Neuronal stem cell (in vitro differentiated cells): ENCODE results near the gene TRPM3.

ENCODE experiments used
- DNase-seq: peaks from one replicate; pipeline ENCODE4 v3.0.0-alpha.2; 2013; ENCODE audit warnings: low spot score
- H2AFZ ChIP-seq: one replicate; pipeline ENCODE4 v1.6.1; 2013; ENCODE audit warnings: mild to moderate bottlenecking, low read length, inconsistent platforms
- H2AK5ac ChIP-seq: 2 replicates; pipeline ENCODE4 v1.6.1; 2013; ENCODE audit warnings: low read depth, mild to moderate bottlenecking, inconsistent platforms, low read length, moderate library complexity, mixed read lengths
- H2BK120ac ChIP-seq: 2 replicates; pipeline ENCODE4 v1.6.1; 2013; ENCODE audit warnings: low read depth, mild to moderate bottlenecking, inconsistent platforms, low read length, moderate library complexity, mixed read lengths
- H2BK12ac ChIP-seq: one replicate; pipeline ENCODE4 v1.6.1; 2013; ENCODE audit warnings: low read length, inconsistent platforms
- H2BK15ac ChIP-seq: 2 replicates; pipeline ENCODE4 v1.6.1; 2013; ENCODE audit warnings: mild to moderate bottlenecking, low read length, inconsistent platforms, mixed read lengths
- H2BK5ac ChIP-seq: one replicate; pipeline ENCODE4 v1.6.1; 2013; ENCODE audit warnings: inconsistent platforms, mild to moderate bottlenecking, low read length, moderate library complexity
- H3K14ac ChIP-seq: one replicate; pipeline ENCODE4 v1.6.1; 2013; ENCODE audit warnings: low read length, inconsistent platforms
- H3K18ac ChIP-seq: 2 replicates; pipeline ENCODE4 v1.6.1; 2013; ENCODE audit warnings: low read length, inconsistent platforms
- H3K23ac ChIP-seq: 2 replicates; pipeline ENCODE4 v1.6.1; 2013; ENCODE audit warnings: low read depth, mild to moderate bottlenecking, mixed read lengths, low read length, inconsistent platforms; ENCODE audit not compliant: poor library complexity
- H3K27ac ChIP-seq: replicated peaks from 3 replicates; pipeline ENCODE4 v1.5.1; 2013; ENCODE audit warnings: low read length, inconsistent platforms
- H3K27me3 ChIP-seq, 3 experiments: 2 replicates each; pipeline ENCODE4 v1.6.1; 2013; ENCODE audit warnings: low read length in 3 of 3, mild to moderate bottlenecking in 2 of 3, inconsistent platforms in 1 of 3, low read depth in 1 of 3, mixed read lengths in 1 of 3, moderate library complexity in 1 of 3; ENCODE audit not compliant: control insufficient read depth in 3 of 3, insufficient read depth in 3 of 3
- H3K36me3 ChIP-seq, 2 donors: replicated peaks in 1 of 2; 2 replicates each; pipeline ENCODE4 v1.6.1; 2013; ENCODE audit warnings: low read length in 2 of 2; ENCODE audit not compliant: control insufficient read depth in 2 of 2, insufficient read depth in 2 of 2
- H3K4ac ChIP-seq: 2 replicates; pipeline ENCODE4 v1.6.1; 2013; ENCODE audit warnings: inconsistent platforms, mild to moderate bottlenecking, low read length, moderate library complexity
- H3K4me1 ChIP-seq, 2 donors: 1 replicate in 1 of 2; 2 replicates in 1 of 2; pipeline ENCODE4 v1.6.1; 2013; ENCODE audit warnings: low read length in 2 of 2, low read depth in 1 of 2; ENCODE audit not compliant: control insufficient read depth in 2 of 2, insufficient read depth in 1 of 2
- H3K4me2 ChIP-seq: one replicate; pipeline ENCODE4 v1.6.1; 2013; ENCODE audit warnings: mild to moderate bottlenecking, low read length, inconsistent platforms; ENCODE audit not compliant: insufficient read depth, poor library complexity, severe bottlenecking
- H3K4me3 ChIP-seq, 2 donors: 2 replicates each; pipeline ENCODE4 v1.5.1; 2013; ENCODE audit warnings: low read length in 2 of 2, mild to moderate bottlenecking in 2 of 2, inconsistent platforms in 1 of 2, moderate library complexity in 1 of 2
- H3K79me1 ChIP-seq: one replicate; pipeline ENCODE4 v1.6.1; 2013; ENCODE audit warnings: low read depth, mild to moderate bottlenecking, inconsistent platforms, low read length, moderate library complexity
- H3K9ac ChIP-seq: one replicate; pipeline ENCODE4 v1.6.1; 2013; ENCODE audit warnings: mild to moderate bottlenecking, low read depth, low read length, inconsistent platforms; ENCODE audit not compliant: poor library complexity
- H3K9me3 ChIP-seq, 2 donors: replicated peaks in 1 of 2; 2 replicates each; pipeline versions ENCODE3 to v1.6.1; 2013; ENCODE audit warnings: low read length in 2 of 2, mild to moderate bottlenecking in 2 of 2, inconsistent platforms in 1 of 2, low read depth in 1 of 2, mixed read lengths in 1 of 2, moderate library complexity in 1 of 2; ENCODE audit not compliant: control insufficient read depth in 2 of 2, insufficient read depth in 1 of 2
- H4K8ac ChIP-seq: one replicate; pipeline ENCODE4 v1.6.1; 2013; ENCODE audit warnings: low read depth, mild to moderate bottlenecking, inconsistent platforms, low read length, moderate library complexity
- H4K91ac ChIP-seq: one replicate; pipeline ENCODE4 v1.6.1; 2013; ENCODE audit warnings: low read length, low read depth, mild to moderate bottlenecking, inconsistent platforms; ENCODE audit not compliant: poor library complexity
- WGBS, 2 donors: extraction: QIAGEN DNeasy Blood & Tissue Kit; methylation state at CpG; one replicate each; pipeline ENCODE4 v1.1.7; 2013; ENCODE audit warnings: missing lambda C conversion rate in 2 of 2, mixed read lengths in 1 of 2; ENCODE audit not compliant: insufficient read length in 2 of 2, insufficient replicate concordance in 1 of 2; ENCODE audit errors: extremely low coverage in 2 of 2; 5-methylcytosine and 5-hydroxymethylcytosine counted together

TRPM3 gene

DNA sequence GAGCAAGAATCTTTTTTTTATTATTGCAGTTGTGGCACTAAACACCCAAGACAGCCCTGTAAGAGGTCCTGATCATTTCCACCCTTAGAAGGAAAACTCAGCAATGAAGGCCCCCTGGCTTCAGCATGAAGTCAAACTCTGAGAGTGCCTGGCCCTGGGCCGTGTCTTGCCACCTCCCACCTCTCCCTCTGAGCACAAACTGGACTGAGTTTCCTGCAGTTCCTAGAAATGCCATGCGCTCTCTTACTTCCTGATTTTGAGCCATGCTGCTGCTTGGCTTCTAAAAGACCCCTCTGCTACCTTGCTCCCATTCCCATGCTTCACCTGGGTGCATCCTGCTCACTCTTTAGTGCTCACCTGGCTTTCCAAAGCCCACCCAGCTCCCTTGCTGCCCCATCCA, 566.5 kb downstream of the TRPM3 start:
- no peak overlapping the region for H3K23ac ChIP-seq
- no peak overlapping the region for H4K91ac ChIP-seq
- H3K14ac ChIP-seq, result no peak overlapping the region
- no peaks in the 10 kb centered on the region for H3K27me3 ChIP-seq
- no CpG with 5 or more reads among the region's 2 CpGs for WGBS, 2 donors
- H3K4ac ChIP-seq, result no peak overlapping the region
- H3K4me1 ChIP-seq, result peaks cover 6 to 12% of the 10 kb centered on the region in 2 donors
- H3K4me3 ChIP-seq, result no peak overlapping the region
- H3K36me3 ChIP-seq, result peaks cover 4 to 18% of the 10 kb centered on the region in 2 donors
- H2BK5ac ChIP-seq, result no peak overlapping the region
- no peak overlapping the region for H2BK15ac ChIP-seq
- H3K9me3 ChIP-seq, result peaks cover 0 to 4% of the 10 kb centered on the region in 2 donors
- H3K9ac ChIP-seq, result no peak overlapping the region
- no peaks in the 10 kb centered on the region for H3K79me1 ChIP-seq
- H3K4me2 ChIP-seq, result no peak overlapping the region
- no peak overlapping the region for H3K27ac ChIP-seq
- DNase-seq, result no peak
- H2AK5ac ChIP-seq, result no peak overlapping the region
- H2AFZ ChIP-seq, result no peak overlapping the region
- no peak overlapping the region for H2BK120ac ChIP-seq
- peak overlapping the region; percentile 10 for H2BK12ac ChIP-seq
- H3K18ac ChIP-seq, result no peak overlapping the region
- no peak overlapping the region for H4K8ac ChIP-seq

- Histone ChIP-seq H3K27me3 (no peaks in the 10 kb centered on the region), H3K4ac (no peak overlapping the region), H3K18ac (no peak overlapping the region), H3K9me3 (peaks cover 0 to 4% of the 10 kb centered on the region in 2 donors), H2BK12ac (no peak overlapping the region), H3K4me1 (peaks cover 6 to 12% of the 10 kb centered on the region in 2 donors), H3K36me3 (peaks cover 4 to 26% of the 10 kb centered on the region in 2 donors), H3K23ac (no peak overlapping the region), H3K9ac (no peak overlapping the region), H2BK15ac (no peak overlapping the region), H4K91ac (no peak overlapping the region), H3K27ac (peak overlapping the region; percentile 66), H4K8ac (no peak overlapping the region), H3K14ac (no peak overlapping the region), H2BK5ac (no peak overlapping the region), H2BK120ac (no peak overlapping the region), H2AFZ (peak overlapping the region; percentile 66), H3K4me2 (no peak overlapping the region), H3K79me1 (no peaks in the 10 kb centered on the region), H3K4me3 (no peak overlapping the region), H2AK5ac (no peak overlapping the region)
- no CpG with 5 or more reads among the region's 12 CpGs for WGBS, 2 donors
- DNase-seq, result peak; percentile 17
These were observed 567.4 kb downstream of the TRPM3 start for GRCh38 chr9:70553707-70554673.

DNA sequence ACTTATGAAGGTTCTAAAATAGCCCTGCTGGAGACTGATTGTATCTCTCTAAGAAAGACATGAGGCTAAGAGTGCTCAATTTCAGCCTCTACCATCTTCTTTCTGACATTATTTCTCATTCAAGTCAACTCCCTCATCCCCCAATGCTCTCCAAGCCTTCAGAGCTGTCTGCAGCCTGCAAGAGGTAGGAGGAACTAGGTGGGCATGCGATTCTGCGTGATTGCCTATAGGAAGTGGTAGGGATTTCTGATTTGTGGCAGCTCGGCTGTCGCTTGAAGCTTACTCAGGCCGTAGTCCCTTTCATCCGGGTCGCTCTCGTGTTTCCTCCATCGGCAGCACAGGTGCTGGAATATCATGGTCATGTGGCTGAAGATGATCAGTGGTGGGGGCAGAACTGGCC, 568.9 kb downstream of the TRPM3 start:
- Histone ChIP-seq H2BK5ac (no peak overlapping the region), H3K9me3 (peaks cover 0 to 4% of the 10 kb centered on the region in 2 donors), H3K9ac (no peak overlapping the region), H3K27me3 (no peaks in the 10 kb centered on the region), H3K36me3 (peaks cover 4 to 40% of the 10 kb centered on the region in 2 donors), H2AK5ac (no peak overlapping the region), H3K4me1 (peaks cover 6 to 12% of the 10 kb centered on the region in 2 donors), H3K4me2 (no peak overlapping the region), H3K79me1 (no peaks in the 10 kb centered on the region), H3K14ac (no peak overlapping the region), H4K91ac (no peak overlapping the region), H3K4me3 (no peak overlapping the region), H3K27ac (no peak overlapping the region), H4K8ac (no peak overlapping the region), H3K4ac (no peak overlapping the region), H2BK12ac (peak overlapping the region; percentile 65), H3K18ac (no peak overlapping the region), H2BK15ac (no peak overlapping the region), H3K23ac (no peak overlapping the region), H2BK120ac (no peak overlapping the region), H2AFZ (no peak overlapping the region)
- DNase-seq, result no peak
- no CpG with 5 or more reads among the region's 9 CpGs for WGBS, 2 donors

DNA sequence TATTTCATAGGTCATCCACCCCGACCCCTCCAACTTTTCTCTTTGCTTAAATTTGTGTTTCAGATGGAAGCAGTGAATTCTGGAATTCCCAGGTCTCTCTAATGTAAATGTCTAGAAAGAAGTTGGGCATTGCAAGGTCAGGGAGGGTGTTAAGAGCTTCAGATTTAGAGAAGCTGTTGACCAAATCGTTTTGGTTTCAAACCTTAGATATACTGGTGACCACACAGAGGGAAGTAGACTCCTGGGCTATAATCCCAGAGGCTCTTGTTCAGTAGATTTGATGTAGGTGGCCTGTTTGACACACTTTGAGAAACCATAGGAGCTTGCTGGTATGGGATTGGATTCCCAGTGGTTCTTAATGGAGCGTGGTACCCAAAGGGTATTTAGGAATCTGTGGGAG, 569.6 kb downstream of the TRPM3 start:
- H3K9me3 ChIP-seq, result peaks cover 0 to 4% of the 10 kb centered on the region in 2 donors
- no peak overlapping the region for H2AK5ac ChIP-seq
- H2BK12ac ChIP-seq, result no peak overlapping the region
- H3K36me3 ChIP-seq, result peaks cover 4 to 45% of the 10 kb centered on the region in 2 donors
- no peak overlapping the region for H4K8ac ChIP-seq
- H3K4ac ChIP-seq, result no peak overlapping the region
- DNase-seq, result no peak
- H3K79me1 ChIP-seq, result no peaks in the 10 kb centered on the region
- H3K4me3 ChIP-seq, result no peak overlapping the region
- no peak overlapping the region for H2AFZ ChIP-seq
- H3K9ac ChIP-seq, result no peak overlapping the region
- no peak overlapping the region for H2BK15ac ChIP-seq
- H4K91ac ChIP-seq, result no peak overlapping the region
- H2BK120ac ChIP-seq, result no peak overlapping the region
- no peaks in the 10 kb centered on the region for H3K27me3 ChIP-seq
- H3K4me1 ChIP-seq, result peaks cover 6 to 12% of the 10 kb centered on the region in 2 donors
- H2BK5ac ChIP-seq, result no peak overlapping the region
- no peak overlapping the region for H3K14ac ChIP-seq
- WGBS, 2 donors, result no CpG with 5 or more reads among the region's 3 CpGs
- no peak overlapping the region for H3K23ac ChIP-seq
- no peak overlapping the region for H3K4me2 ChIP-seq
- no peak overlapping the region for H3K27ac ChIP-seq
- H3K18ac ChIP-seq, result no peak overlapping the region
